HepG2 (cell line): ENCODE measurements around the gene TRABD. TPM values are rescaled to one million over a fixed set of nuclear protein-coding genes. Genes with fewer than 3 reads are reported as not detected.

Experiments
- SNAI1 ChIP-seq: sonication (generic); formaldehyde crosslinking; IDR thresholded peaks from 2 replicates; pipeline ENCODE4 v1.5.0; 2020; ENCODE audit warnings: mild to moderate bottlenecking, missing genetic modification reagents, borderline replicate concordance
- ZNF24 ChIP-seq: fragments of 450-650 bp; IDR thresholded peaks from 2 replicates; pipeline ENCODE4 v1.6.1; 2017; ENCODE audit warnings: antibody characterized with exemption, mild to moderate bottlenecking
- ZNF850 ChIP-seq: sonication (generic); formaldehyde crosslinking; conservative IDR thresholded peaks from 2 replicates; pipeline ENCODE4 v1.9.0; 2021; ENCODE audit warnings: mild to moderate bottlenecking, missing genetic modification reagents
- polyA plus RNA-seq, 8 experiments: library from polyadenylated mRNA; depleted of rRNA in 3 of 8; stranded (reverse) in 7 of 8; unstranded in 1 of 8; fragments of >200 nt; fragmentation: Illumina TruSeq in 4 of 8; extraction: Trizol in 4 of 8; gene quantifications; 2 replicates each; pipeline versions ENCODE4 v1.2.1 to v1.2.3, GENCODE V29; 2011 to 2016; ENCODE audit warnings: low read depth in 4 of 8, missing spikeins in 1 of 8, mixed read lengths in 1 of 8; ENCODE audit not compliant: insufficient read depth in 1 of 8
- total RNA-seq, 5 experiments: library from RNA; depleted of rRNA; stranded (reverse); fragments of >200 nt; fragmentation: Illumina TruSeq; extraction: Trizol; gene quantifications; 2 replicates each; pipeline ENCODE4 v1.2.3, GENCODE V29; 2016; ENCODE audit warnings: low read depth in 1 of 5
- TF ChIP-seq, protein P1 (sequence below): sonication (generic); formaldehyde crosslinking; IDR thresholded peaks from 2 replicates; pipeline ENCODE4 v1.4.0; 2020; ENCODE audit warnings: missing genetic modification reagents, borderline replicate concordance
- TF ChIP-seq, protein P2 (sequence below): sonication (generic); formaldehyde crosslinking; IDR thresholded peaks from 2 replicates; pipeline ENCODE4 v1.8.0; 2022; ENCODE audit warnings: missing genetic modification reagents, mild to moderate bottlenecking, inconsistent platforms, borderline replicate concordance
- TF ChIP-seq, protein P3 (sequence below): sonication (generic); formaldehyde crosslinking; IDR thresholded peaks from 2 replicates; pipeline ENCODE4 v1.4.0; 2020; ENCODE audit warnings: missing genetic modification reagents
- TF ChIP-seq, protein P4 (sequence below): sonication (generic); formaldehyde crosslinking; IDR thresholded peaks from 2 replicates; pipeline ENCODE4 v1.5.0; 2020; ENCODE audit warnings: mild to moderate bottlenecking, missing genetic modification reagents, borderline replicate concordance
- TF ChIP-seq, protein P5 (sequence below): sonication (generic); formaldehyde crosslinking; IDR thresholded peaks from 2 replicates; pipeline ENCODE4 v1.4.0; 2020; ENCODE audit warnings: mild to moderate bottlenecking, missing genetic modification reagents

The TRABD gene
- total and polyA plus RNA-seq, 2 of the 13 experiments (the other 11 are each of a cell fraction or from before 2014, with no cell fraction given) = 21.5 to 28.9 TPM

DNA sequence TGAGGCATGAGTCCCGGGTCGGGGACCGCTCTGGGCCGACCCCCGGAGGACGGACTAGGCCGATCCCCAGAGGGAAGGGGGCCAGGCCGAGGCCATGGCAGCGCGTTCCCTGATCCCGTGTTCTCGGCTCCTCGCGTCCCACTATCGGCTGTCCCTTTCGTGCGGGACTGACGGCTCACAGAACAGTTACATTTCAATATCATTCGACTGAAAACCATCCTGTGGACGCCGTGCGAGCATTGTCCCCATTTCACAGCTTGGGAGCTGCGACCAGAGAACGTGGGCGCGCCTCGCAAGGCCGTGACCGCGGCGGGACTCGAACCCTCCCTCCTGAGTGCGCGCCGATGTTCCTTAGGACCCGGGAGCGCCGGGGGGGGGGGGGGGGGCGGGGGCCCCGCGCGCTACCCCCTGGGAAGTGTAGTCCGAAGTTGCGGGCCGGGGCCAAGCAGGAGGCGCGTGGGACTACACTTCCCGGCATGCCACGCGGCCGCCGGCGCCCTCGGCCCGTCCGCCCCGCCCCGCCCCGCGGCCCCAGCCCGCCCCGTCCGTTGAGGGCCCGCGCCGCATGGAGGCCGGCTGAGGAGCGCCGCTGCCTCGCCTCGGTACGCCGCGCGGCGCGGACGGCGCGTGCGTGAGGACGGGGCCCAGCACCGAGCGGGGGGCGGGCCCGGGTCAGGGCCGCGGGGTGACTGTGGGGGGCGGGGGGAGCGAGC lies at the start of gene TRABD (continued):
- TF ChIP-seq, protein P1, sequence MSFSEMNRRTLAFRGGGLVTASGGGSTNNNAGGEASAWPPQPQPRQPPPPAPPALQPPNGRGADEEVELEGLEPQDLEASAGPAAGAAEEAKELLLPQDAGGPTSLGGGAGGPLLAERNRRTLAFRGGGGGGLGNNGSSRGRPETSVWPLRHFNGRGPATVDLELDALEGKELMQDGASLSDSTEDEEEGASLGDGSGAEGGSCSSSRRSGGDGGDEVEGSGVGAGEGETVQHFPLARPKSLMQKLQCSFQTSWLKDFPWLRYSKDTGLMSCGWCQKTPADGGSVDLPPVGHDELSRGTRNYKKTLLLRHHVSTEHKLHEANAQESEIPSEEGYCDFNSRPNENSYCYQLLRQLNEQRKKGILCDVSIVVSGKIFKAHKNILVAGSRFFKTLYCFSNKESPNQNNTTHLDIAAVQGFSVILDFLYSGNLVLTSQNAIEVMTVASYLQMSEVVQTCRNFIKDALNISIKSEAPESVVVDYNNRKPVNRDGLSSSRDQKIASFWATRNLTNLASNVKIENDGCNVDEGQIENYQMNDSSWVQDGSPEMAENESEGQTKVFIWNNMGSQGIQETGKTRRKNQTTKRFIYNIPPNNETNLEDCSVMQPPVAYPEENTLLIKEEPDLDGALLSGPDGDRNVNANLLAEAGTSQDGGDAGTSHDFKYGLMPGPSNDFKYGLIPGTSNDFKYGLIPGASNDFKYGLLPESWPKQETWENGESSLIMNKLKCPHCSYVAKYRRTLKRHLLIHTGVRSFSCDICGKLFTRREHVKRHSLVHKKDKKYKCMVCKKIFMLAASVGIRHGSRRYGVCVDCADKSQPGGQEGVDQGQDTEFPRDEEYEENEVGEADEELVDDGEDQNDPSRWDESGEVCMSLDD (CRISPR knock-in tag) = no peak
- TF ChIP-seq ZNF850 (CRISPR knock-in tag) (no peak), SNAI1 (CRISPR knock-in tag) (no peak), ZNF24 (no peak)
- TF ChIP-seq, protein P2, sequence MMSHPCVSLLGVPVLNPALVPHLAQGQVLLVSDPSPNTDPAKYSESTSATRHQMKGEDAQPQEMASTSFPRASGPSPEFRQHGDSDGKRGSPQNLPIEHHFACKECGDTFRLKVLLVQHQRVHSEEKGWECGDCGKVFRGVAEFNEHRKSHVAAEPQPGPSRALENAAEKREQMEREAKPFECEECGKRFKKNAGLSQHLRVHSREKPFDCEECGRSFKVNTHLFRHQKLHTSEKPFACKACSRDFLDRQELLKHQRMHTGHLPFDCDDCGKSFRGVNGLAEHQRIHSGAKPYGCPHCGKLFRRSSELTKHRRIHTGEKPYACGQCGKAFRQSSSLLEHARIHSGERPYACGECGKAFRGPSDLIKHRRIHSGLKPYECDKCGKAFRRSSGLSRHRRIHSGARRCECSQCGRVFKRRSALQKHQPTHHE (CRISPR knock-in tag) = no peak
- TF ChIP-seq, protein P3, sequence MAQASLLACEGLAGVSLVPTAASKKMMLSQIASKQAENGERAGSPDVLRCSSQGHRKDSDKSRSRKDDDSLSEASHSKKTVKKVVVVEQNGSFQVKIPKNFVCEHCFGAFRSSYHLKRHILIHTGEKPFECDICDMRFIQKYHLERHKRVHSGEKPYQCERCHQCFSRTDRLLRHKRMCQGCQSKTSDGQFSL (CRISPR knock-in tag) = peak; percentile 97
- TF ChIP-seq, protein P4, sequence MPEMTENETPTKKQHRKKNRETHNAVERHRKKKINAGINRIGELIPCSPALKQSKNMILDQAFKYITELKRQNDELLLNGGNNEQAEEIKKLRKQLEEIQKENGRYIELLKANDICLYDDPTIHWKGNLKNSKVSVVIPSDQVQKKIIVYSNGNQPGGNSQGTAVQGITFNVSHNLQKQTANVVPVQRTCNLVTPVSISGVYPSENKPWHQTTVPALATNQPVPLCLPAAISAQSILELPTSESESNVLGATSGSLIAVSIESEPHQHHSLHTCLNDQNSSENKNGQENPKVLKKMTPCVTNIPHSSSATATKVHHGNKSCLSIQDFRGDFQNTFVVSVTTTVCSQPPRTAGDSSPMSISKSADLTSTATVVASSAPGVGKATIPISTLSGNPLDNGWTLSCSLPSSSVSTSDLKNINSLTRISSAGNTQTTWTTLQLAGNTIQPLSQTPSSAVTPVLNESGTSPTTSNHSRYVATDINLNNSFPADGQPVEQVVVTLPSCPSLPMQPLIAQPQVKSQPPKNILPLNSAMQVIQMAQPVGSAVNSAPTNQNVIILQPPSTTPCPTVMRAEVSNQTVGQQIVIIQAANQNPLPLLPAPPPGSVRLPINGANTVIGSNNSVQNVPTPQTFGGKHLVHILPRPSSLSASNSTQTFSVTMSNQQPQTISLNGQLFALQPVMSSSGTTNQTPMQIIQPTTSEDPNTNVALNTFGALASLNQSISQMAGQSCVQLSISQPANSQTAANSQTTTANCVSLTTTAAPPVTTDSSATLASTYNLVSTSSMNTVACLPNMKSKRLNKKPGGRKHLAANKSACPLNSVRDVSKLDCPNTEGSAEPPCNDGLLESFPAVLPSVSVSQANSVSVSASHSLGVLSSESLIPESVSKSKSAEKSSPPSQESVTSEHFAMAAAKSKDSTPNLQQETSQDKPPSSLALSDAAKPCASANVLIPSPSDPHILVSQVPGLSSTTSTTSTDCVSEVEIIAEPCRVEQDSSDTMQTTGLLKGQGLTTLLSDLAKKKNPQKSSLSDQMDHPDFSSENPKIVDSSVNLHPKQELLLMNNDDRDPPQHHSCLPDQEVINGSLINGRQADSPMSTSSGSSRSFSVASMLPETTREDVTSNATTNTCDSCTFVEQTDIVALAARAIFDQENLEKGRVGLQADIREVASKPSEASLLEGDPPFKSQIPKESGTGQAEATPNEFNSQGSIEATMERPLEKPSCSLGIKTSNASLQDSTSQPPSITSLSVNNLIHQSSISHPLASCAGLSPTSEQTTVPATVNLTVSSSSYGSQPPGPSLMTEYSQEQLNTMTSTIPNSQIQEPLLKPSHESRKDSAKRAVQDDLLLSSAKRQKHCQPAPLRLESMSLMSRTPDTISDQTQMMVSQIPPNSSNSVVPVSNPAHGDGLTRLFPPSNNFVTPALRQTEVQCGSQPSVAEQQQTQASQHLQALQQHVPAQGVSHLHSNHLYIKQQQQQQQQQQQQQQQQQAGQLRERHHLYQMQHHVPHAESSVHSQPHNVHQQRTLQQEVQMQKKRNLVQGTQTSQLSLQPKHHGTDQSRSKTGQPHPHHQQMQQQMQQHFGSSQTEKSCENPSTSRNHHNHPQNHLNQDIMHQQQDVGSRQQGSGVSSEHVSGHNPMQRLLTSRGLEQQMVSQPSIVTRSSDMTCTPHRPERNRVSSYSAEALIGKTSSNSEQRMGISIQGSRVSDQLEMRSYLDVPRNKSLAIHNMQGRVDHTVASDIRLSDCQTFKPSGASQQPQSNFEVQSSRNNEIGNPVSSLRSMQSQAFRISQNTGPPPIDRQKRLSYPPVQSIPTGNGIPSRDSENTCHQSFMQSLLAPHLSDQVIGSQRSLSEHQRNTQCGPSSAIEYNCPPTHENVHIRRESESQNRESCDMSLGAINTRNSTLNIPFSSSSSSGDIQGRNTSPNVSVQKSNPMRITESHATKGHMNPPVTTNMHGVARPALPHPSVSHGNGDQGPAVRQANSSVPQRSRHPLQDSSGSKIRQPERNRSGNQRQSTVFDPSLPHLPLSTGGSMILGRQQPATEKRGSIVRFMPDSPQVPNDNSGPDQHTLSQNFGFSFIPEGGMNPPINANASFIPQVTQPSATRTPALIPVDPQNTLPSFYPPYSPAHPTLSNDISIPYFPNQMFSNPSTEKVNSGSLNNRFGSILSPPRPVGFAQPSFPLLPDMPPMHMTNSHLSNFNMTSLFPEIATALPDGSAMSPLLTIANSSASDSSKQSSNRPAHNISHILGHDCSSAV (CRISPR knock-in tag) = no peak
- TF ChIP-seq, protein P5, sequence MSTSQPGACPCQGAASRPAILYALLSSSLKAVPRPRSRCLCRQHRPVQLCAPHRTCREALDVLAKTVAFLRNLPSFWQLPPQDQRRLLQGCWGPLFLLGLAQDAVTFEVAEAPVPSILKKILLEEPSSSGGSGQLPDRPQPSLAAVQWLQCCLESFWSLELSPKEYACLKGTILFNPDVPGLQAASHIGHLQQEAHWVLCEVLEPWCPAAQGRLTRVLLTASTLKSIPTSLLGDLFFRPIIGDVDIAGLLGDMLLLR (CRISPR knock-in tag) = no peak
